ENCODE measurements around the gene MLEC. TPM values are rescaled to one million over a fixed set of nuclear protein-coding genes. Genes with fewer than 3 reads are reported as not detected.

Gene MLEC
- total RNA-seq, 3 donors from 2014 or later = 166 to 281 (median 272) TPM

DNA sequence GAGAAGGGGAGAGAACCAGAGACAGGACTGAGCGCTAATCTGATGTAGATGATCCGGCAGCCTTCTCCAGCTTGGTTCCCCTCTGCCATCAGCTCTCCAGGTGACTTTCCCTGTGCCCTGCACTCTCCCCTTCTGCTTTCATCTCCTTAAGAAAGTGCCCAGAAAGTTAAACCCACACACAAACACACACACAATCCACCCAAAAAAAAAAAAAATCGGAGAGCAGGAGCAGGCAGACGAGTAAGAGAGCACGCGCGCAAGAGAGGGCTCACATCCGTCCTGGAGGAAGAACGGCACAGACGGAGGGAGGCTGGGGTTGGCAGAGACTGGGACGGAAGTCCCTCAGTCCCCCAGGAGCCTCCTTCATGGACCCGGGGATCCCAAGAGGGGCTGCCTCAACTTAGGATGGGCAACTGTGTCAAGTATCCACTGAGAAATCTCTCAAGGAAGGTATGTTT, 36.7 kb upstream of the MLEC start:
- ATAC-seq (no peak), DNase-seq (no peak)
- Histone ChIP-seq H3K4me1 (ENCODE audit: low read depth) (peaks cover 2% of the 10 kb centered on the region), H3K4me3 (no peak overlapping the region), H3K36me3 (ENCODE audit: low read depth) (no peaks in the 10 kb centered on the region), H3K9me3 (no peaks in the 10 kb centered on the region)
- intact Hi-C loops (cut with DNase I, micrococcal nuclease) = no loop called here
- TF ChIP-seq, protein P1, sequence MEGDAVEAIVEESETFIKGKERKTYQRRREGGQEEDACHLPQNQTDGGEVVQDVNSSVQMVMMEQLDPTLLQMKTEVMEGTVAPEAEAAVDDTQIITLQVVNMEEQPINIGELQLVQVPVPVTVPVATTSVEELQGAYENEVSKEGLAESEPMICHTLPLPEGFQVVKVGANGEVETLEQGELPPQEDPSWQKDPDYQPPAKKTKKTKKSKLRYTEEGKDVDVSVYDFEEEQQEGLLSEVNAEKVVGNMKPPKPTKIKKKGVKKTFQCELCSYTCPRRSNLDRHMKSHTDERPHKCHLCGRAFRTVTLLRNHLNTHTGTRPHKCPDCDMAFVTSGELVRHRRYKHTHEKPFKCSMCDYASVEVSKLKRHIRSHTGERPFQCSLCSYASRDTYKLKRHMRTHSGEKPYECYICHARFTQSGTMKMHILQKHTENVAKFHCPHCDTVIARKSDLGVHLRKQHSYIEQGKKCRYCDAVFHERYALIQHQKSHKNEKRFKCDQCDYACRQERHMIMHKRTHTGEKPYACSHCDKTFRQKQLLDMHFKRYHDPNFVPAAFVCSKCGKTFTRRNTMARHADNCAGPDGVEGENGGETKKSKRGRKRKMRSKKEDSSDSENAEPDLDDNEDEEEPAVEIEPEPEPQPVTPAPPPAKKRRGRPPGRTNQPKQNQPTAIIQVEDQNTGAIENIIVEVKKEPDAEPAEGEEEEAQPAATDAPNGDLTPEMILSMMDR (IDR thresholded peaks at IDR 0.05) = no peak

- no peak for DNase-seq
- intact Hi-C loops (cut with DNase I, micrococcal nuclease) = no loop called here
- TF ChIP-seq, protein P1 (IDR thresholded peaks at IDR 0.05) = no peak
Observed at GRCh38 chr12:120651821-120652220, 35.1 kb upstream of the MLEC start.

DNA sequence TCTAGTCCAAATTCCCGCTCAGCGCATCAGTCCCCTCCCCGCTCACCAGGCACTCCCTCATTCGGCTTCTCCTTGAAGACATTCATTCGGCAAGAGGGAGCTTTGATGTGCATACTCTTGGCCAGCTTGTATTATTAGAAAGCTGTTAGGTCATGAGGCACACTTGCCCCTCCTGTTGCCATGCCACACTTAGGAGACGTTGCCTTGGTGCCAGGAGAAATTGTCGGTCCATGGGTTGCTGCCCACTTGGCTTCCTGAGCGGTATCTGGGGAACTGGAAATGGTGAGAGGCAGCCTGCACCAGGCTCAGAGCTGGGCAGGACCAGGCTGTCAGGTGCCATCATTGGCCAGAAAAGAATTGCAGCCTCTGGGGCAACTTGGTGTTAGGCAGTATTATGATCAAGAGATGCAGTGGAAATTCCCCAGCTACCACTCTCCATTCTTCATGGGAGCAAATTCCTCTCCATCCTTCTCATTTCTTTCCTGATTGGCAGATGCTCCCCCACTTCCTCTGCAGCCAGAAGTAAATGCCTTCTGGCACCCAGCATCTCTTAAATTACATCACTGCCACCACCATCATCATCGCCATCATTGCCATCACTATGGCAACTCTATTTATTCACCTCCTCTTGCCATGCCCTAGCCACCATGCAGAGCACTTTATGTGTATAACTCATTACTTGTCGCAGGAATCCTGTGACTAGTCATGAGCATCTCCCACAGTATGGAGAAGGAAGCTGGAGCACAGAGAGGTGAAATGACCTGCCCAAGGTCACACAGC, 34.1 kb upstream of the MLEC start:
- DNase-seq (no peak), ATAC-seq (no peak)
- Histone ChIP-seq H3K36me3 (ENCODE audit: low read depth) (no peaks in the 10 kb centered on the region), H3K4me1 (ENCODE audit: low read depth) (peaks cover 2% of the 10 kb centered on the region), H3K9me3 (no peaks in the 10 kb centered on the region), H3K4me3 (no peak overlapping the region)
- TF ChIP-seq, protein P1 (IDR thresholded peaks at IDR 0.05) = no peak
- intact Hi-C loops (cut with DNase I, micrococcal nuclease) = no loop called here

More at GRCh38 chr12:120651821-120652220, 35.1 kb upstream of the MLEC start:
- H3K4me3 ChIP-seq = no peak overlapping the region
- ATAC-seq = peak; percentile 45
- no peaks in the 10 kb centered on the region for H3K36me3 ChIP-seq (ENCODE audit: low read depth)
- peaks cover 2% of the 10 kb centered on the region for H3K4me1 ChIP-seq (ENCODE audit: low read depth)
- no peaks in the 10 kb centered on the region for H3K9me3 ChIP-seq

DNA sequence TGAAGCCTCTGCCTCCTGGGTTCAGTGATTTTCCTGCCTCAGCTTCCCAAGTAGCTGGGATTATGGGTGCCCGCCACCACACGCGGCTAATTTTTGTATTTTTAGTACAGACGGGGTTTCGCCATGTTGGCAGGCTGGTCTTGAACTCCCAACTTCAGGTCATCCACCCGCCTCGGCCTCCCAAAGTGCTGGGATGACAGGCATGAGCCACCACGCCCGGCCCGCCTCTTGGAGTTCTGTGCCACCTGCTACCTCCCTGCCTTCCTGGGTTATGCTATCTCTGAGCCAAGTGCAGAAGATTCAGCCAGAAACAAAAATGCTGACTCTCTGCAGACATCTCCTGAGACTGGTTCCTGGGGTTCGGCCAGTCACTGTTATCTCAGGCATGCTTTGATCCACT, 33.3 kb upstream of the MLEC start:
- H3K4me3 ChIP-seq = no peak overlapping the region
- H3K9me3 ChIP-seq = no peaks in the 10 kb centered on the region
- intact Hi-C loops (cut with DNase I, micrococcal nuclease) = no loop called here
- TF ChIP-seq, protein P1 (IDR thresholded peaks at IDR 0.05) = no peak
- DNase-seq = no peak
- peaks cover 2% of the 10 kb centered on the region for H3K4me1 ChIP-seq (ENCODE audit: low read depth)
- no peaks in the 10 kb centered on the region for H3K36me3 ChIP-seq (ENCODE audit: low read depth)
- ATAC-seq = no peak

DNA sequence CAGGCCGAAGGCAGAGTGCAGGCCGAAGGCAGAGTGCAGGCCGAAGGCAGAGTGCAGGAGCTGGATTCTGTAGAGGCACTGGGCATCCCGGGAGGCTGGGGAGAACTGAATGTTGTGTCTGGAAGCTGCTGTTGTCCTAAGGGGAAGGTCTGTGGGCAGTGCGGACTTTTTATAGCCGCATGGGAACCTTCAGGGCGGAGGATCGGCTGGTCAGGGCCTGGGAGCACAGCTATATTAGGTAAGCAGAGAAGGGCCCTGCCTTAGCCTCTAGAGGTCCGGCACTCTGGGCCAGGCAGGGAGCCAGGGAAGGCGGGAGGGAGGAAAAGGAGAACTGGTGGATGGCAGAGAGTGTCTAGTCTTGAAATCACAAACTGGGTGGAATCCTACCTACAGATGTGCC, 32.3 kb upstream of the MLEC start:
- no peaks in the 10 kb centered on the region for H3K36me3 ChIP-seq (ENCODE audit: low read depth)
- no peaks in the 10 kb centered on the region for H3K9me3 ChIP-seq
- TF ChIP-seq, protein P1 (IDR thresholded peaks at IDR 0.05) = no peak
- H3K4me3 ChIP-seq = no peak overlapping the region
- DNase-seq = peak in 1 of 3 donors; percentile 48
- intact Hi-C loops (cut with DNase I, micrococcal nuclease) = no loop called here
- no peak for ATAC-seq
- peaks cover 10% of the 10 kb centered on the region for H3K4me1 ChIP-seq (ENCODE audit: low read depth)
